HG03469 (cell line): ENCODE measurements around the gene CAPN6.

Experiments used
- ATAC-seq: cut with Tn5 transposase; IDR thresholded peaks from one replicate; pipeline ENCODE4 v1.9.1; 2021; ENCODE audit warnings: mild to moderate bottlenecking, moderate library complexity, moderate number of reproducible peaks; ENCODE audit not compliant: unreplicated experiment

The CAPN6 gene, protein sequence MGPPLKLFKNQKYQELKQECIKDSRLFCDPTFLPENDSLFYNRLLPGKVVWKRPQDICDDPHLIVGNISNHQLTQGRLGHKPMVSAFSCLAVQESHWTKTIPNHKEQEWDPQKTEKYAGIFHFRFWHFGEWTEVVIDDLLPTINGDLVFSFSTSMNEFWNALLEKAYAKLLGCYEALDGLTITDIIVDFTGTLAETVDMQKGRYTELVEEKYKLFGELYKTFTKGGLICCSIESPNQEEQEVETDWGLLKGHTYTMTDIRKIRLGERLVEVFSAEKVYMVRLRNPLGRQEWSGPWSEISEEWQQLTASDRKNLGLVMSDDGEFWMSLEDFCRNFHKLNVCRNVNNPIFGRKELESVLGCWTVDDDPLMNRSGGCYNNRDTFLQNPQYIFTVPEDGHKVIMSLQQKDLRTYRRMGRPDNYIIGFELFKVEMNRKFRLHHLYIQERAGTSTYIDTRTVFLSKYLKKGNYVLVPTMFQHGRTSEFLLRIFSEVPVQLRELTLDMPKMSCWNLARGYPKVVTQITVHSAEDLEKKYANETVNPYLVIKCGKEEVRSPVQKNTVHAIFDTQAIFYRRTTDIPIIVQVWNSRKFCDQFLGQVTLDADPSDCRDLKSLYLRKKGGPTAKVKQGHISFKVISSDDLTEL

DNA sequence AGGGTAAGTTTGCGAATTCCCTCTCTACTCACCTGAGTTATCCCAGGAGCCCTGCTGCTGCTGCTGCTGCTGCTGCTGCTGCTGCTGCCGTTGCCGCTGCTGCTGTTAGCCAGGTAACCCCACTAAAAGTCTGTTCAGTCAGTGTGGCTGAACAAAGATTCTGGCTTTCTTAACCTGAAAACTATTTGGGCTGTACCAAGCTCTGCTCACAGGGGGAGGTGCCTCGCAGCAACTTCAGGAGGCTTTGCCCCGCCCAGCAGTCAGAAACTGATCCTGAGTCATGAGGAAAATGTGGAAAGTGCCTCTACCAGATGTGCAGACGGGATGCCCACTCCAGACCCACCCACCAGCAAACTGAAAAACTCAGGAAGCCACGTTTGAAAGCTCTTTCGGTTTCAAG is at the start of gene CAPN6:
Gene CAPN6 (minus strand): TSS at position 145 of the 400 bp plus-strand sequence. CDS start 6,547 bp downstream, outside the sequence.
- no peak for ATAC-seq

DNA sequence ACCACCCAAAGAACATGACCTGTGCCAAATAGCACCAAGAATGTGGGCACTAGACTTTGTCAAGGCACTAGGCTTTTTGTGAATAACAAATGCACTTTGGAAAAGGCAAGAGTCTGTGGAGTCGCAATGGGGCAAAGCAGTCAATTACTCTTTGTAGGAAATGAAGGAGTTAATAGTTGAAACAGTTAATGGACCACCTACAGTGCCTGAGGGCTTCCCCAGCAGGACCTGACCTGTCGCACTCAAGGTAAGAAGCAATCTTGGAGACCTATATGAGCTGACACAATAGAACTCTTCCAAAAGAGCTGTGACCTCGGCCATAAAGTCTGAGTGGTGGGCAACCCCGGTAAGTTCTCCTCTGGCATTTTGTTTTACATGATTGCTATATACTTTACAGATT is 49.2 kb upstream of the CAPN6 start:
- no peak for ATAC-seq

DNA sequence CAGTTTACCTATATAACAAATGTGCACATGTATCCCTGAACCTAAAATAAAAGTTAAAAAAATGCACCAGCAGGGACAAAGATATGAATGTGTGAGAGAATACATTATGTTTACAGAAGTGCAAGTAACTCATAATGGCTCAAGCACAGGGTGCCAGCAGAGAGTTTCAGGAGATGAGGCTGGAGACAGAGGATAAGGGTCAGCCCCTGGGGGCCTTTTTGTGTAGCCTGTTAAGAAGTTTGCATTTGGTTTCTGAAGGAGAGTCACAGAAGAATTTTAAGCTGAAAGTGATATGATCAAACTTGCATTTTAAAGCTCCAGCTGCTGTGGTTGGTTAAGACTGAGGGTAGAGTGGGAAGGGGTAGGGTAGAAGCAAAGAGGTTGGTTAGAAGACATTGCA is 48.6 kb upstream of the CAPN6 start:
- no peak for ATAC-seq

DNA sequence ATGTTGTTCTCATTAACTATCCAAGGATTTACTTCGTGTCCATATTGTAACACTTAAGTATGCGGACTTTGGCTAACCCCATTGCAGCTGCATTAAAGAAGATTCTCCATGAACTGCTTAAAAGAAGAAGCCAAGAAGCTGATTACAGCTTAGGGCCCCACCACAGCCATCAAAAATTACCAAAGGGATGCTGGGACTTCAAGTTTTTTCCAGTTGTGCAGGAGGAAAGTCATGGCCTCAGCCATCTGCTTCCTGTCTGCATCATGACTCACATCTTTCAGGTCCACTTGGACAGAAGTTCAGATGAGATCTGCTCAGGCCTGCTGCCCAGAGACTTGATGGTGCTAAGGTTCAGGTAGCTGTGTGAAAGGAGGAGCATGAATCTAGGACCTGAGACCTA is 38.8 kb upstream of the CAPN6 start:
- ATAC-seq, result no peak

GRCh38 chrX:111308039-111308438 is 37.8 kb upstream of the CAPN6 start:
- no peak for ATAC-seq

- ATAC-seq, result no peak
These were observed 32.0 kb upstream of the CAPN6 start for GRCh38 chrX:111302284-111302683.

- ATAC-seq, result no peak
These were observed 18.6 kb upstream of the CAPN6 start for GRCh38 chrX:111288841-111289240.

DNA sequence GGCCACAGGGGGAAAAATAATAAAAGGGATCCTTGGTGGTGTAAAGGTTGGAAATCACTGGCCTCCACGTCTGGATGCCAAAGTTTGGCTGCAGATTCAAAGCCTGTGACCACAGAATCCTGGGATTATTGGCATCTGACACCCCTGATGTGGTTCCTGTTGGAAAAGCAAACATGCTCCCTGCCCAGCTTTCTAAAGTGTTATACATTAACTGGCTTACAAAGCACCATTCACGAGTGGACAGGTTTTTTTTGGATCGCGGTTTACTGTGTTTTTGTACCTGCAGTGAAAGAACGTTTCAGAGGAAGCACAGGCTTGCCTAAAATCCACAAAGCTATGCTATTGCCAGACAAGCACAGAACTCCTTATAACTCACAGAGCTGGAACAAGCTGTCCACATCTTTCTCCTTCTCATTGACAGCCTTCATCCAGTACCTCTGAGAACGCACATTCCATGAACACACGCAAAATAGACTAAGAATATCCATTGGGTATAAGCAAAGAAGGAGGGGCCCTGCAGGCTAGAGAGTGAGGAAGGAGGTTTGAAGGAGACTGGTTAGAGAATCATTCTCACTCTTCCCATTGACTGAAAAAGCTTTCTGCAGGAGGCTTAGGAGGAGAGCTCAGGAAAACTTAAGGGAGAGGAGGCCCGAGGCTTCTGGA is 14.5 kb upstream of the CAPN6 start:
- ATAC-seq, result no peak

DNA sequence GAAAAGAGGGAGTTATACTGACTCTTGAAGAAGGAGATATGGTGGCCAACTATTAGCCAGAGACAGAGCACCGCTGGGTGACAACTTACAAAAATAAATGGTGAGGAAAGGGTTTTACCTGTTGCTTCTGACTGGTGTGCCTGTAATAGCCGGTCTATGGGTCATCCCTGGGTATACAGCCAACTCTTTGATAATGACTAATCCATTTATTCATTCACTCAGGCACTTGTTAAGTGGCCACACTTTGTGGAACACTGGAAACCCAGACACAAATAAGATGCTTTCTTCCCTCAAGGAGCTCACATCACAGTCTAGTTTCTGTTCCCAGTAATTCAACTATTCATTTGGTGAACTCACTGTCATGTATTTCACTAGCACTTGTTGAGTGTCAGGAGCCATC is 13.2 kb upstream of the CAPN6 start:
- ATAC-seq, result no peak

DNA sequence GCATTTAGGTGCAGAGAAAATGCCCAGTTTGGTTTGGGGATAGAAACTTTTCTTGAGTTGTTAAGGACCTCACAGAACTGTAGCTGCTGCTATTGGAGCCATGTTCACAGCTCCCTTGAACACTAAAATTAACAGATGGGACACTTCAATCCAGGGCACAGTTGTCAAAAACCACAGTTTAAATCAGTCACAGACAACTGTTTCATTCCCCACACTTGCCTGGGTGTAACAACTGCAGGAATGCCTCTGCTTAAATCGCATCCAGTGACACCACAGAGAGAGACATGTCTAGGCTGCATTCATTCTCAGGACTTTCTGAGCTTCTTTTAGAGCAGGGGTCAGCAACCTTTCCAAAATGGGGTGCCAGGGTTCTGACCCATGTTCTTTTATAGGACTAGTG is 12.7 kb upstream of the CAPN6 start:
- no peak for ATAC-seq

DNA sequence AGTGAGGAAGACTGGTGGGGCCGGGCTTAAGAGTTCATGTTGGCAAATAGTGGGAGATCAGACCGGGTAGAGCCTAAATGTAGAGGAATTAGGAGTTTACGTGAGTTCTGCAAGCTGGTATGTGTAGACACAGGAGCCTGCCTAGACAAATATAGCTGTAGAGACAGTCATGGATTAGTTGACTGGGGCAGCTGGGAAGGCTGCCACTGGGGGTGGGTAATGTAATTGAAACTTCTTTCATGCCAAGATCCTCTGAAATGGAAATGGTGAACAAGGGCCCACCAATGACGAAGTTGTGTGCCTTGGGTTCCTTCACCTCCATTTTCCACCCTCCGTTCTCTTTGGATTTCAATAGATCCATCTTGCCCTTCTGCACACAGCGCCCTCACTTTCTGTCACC is 11.9 kb upstream of the CAPN6 start:
- no peak for ATAC-seq

DNA sequence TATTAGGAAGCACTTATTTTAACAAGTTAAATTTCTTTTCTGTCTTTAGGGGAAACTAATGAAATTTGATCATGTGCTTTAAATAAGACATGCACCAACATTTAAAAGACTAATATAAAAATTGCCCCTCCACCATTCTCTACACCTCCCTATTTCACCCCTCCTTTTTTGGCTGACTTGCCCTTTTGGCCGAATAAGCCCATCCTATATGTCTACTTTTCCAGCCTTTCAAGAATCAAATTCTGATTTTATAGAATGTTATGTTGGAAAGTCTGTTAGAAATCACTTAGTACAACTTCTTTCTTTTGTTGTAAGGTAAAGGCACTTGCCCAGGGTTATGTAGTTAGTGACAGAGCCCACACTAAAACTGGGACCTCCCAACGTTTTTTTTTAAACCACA is 1.8 kb downstream of the CAPN6 start:
- no peak for ATAC-seq

DNA sequence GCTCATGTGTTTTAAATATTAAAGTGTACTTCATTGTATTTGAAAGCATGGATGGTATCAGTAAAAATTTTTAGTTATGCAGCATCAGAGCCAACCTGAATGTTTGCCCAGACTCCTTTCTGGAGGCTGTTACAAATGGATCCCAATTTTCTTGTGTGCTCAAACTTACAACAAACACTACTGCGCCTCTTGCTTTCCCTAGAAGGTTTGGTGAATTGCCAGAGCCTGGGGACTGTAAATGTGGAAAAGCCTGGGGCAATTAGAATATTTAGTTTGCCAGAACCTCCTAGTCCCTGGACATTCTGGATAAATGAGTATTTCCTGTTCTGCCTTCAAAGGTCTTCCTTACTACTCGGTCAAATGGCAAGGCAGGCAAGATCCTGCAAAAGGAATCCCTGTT is 4.8 kb downstream of the CAPN6 start:
- no peak for ATAC-seq

- ATAC-seq, result no peak
These were observed 5.9 kb downstream of the CAPN6 start for GRCh38 chrX:111264385-111264784.

DNA sequence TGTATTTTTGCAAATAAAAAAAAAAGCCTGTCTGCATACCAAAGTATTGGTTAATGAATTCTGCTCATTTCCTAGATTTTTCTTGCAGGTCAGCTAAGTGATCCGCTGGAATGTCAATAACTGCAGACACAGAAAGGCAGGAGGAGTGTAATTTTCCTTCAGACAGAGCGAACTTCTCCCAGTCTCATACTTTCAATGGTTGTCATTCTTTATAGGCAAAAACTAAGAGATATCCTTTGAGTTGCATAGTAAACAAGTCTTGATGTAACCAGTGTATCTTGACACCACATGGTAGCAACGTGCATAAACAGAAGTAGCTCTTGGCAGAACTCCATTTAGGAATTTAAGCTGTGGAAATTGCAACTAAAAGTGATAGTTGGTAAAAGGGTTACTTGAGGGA is 8.2 kb downstream of the CAPN6 start:
- ATAC-seq, result no peak

DNA sequence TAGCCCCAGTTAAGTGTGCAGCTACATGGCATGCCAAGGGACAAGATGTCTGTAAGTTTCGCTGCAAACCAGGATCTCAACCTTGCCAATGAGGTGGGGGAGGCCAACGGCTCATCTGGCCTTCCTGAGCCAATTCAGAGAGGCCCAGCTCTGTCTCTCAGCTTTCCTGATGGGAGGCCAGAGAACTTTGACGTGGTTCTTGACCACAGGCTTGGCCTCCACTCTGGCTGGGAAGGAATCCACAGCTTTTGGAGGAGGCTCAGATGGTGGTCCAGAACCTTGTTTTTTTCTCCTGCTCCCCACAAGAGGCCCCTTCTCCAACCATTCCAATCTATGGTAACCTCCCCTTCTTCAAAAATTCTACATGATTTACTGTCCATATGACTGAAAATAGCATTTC is 9.8 kb downstream of the CAPN6 start:
- ATAC-seq, result no peak

DNA sequence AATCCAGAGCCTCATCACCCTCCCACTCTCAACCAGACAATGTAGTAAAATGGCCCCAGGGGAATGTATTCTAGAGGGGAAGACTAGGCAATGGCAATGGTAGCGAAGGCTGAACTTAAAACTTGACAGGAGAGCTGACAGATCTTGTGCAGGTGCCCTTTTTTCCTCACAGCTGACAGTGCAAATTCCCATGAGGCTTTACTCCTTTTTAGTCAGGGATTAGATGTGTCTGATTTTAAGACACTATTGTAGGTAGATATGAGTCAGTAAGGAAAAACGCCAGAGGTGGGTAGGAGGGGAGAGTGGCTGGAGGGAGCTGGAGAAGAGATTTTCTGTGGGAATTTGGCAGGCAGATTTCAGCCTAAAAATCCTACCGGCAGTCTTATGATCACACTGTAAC is 10.7 kb downstream of the CAPN6 start:
- ATAC-seq, result no peak

GRCh38 chrX:111257733-111258132 is 12.6 kb downstream of the CAPN6 start:
- ATAC-seq, result no peak

DNA sequence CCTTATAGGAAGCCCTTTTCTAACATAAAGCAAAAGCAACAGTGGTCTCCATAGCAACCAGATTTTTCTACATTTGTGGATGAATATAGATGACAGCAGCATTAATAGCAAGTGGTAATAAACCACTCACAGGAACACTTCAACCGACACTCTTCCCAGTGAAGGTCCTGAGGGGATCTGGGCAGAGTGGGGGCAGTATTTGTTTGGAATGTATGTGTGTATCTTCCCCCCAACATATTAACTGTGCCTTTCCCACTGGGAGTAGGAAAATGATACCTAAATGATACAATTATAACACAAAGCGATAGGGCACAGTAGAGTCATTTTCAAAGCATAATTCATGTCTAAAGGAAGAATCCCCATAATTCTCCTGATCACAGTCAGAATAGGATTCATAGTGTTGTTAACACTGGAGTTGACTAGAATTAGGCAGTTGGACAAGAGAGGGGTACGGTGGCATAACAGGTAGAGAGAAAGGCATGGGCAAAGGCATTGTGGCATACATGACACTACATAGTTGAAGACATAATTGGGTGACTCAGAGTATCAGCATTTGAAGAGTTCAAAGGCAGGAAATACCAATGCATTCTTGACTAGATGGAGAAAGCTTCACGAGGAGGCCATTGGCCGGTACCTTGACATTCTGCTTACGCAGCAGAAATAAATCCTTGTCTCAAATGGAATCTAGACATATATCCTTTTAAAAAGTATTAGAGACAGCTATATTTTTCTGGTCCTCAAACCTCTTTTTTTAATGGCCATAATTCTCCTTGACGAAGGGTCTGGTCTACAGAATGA is 15.2 kb downstream of the CAPN6 start:
- ATAC-seq, result no peak

GRCh38 chrX:111244235-111244750 is 26.0 kb downstream of the CAPN6 start:
- ATAC-seq, result no peak

GRCh38 chrX:111216293-111216801 is 53.9 kb downstream of the CAPN6 start:
- no peak for ATAC-seq
